H1 (cell line): ENCODE results near the gene ERMARD. TPM values are rescaled to one million over a fixed set of nuclear protein-coding genes. Genes with fewer than 3 reads are reported as not detected.

Source experiments
- CTCF ChIA-PET: fragments of 300-600 bp; sonication (Branson Sonifier 250); formaldehyde crosslinking; loops from one replicate; lab custom pipeline; 2021; ENCODE audit not compliant: partially characterized antibody; lab: Charles Lee
- POLR2A ChIA-PET: fragments of 300-600 bp; sonication (Branson Sonifier 250); formaldehyde crosslinking; loops from one replicate; lab custom pipeline; 2021; ENCODE audit warnings: inconsistent platforms; ENCODE audit not compliant: partially characterized antibody; lab: Charles Lee
- DNase-seq, 2 experiments: peaks; one replicate each; pipeline versions ENCODE4 v3.0.0 to v3.0.0-alpha.2; 2010 to 2022; ENCODE audit warnings: low spot score in 2 of 2, low read depth in 1 of 2, mixed read lengths in 1 of 2
- FAIRE-seq: peaks from 2 replicates; lab custom pipeline; 2011; peaks lifted over from hg19 to GRCh38; lab: Jason Lieb, UNC
- H2AFZ ChIP-seq: 2 replicates; pipeline ENCODE4 v1.8.1; 2012; ENCODE audit warnings: low read length, inconsistent platforms
- H2AK5ac ChIP-seq: 2 replicates; pipeline ENCODE4 v1.6.1; 2013; ENCODE audit warnings: low read depth, low read length
- H2BK120ac ChIP-seq: replicated peaks from 2 replicates; pipeline ENCODE3; 2013; ENCODE audit warnings: low read depth, low read length, inconsistent platforms
- H2BK12ac ChIP-seq: 2 replicates; pipeline ENCODE4 v1.6.1; 2013; ENCODE audit warnings: low read depth, low read length
- H2BK15ac ChIP-seq: 2 replicates; pipeline ENCODE4 v1.6.1; 2013; ENCODE audit warnings: low read length
- H2BK20ac ChIP-seq: 2 replicates; pipeline ENCODE4 v1.6.1; 2013; ENCODE audit warnings: low read length
- H2BK5ac ChIP-seq: 2 replicates; pipeline ENCODE4 v1.6.1; 2013; ENCODE audit warnings: low read depth, low read length
- H3K14ac ChIP-seq: 2 replicates; pipeline ENCODE4 v1.6.1; 2013; ENCODE audit warnings: inconsistent platforms; ENCODE audit not compliant: insufficient read length
- H3K18ac ChIP-seq: 2 replicates; pipeline ENCODE4 v1.6.1; 2013; ENCODE audit warnings: low read length; ENCODE audit errors: extremely low read depth
- H3K23ac ChIP-seq: 2 replicates; pipeline ENCODE4 v1.6.1; 2013; ENCODE audit warnings: inconsistent platforms; ENCODE audit not compliant: insufficient read length
- H3K23me2 ChIP-seq: 2 replicates; pipeline ENCODE4 v1.6.1; 2013; ENCODE audit warnings: low read depth, low read length
- H3K27ac ChIP-seq: 2 replicates; pipeline ENCODE4 v1.6.1; 2011; ENCODE audit warnings: low read depth, low read length, inconsistent platforms
- H3K27me3 ChIP-seq, 4 experiments: replicated peaks in 1 of 4; 1 replicate in 1 of 4; 2 replicates in 3 of 4; pipeline versions ENCODE4 v1.6.1 to v1.8.1; 2011 to 2013; ENCODE audit warnings: low read length in 3 of 4, mild to moderate bottlenecking in 3 of 4, inconsistent platforms in 2 of 4, mixed read lengths in 2 of 4, moderate library complexity in 1 of 4; ENCODE audit not compliant: control insufficient read depth in 3 of 4, insufficient read depth in 3 of 4; ENCODE audit errors: extremely low read depth in 1 of 4
- H3K36me3 ChIP-seq, 4 experiments: 2 replicates each; pipeline versions ENCODE4 v1.6.1 to v1.8.1; 2011 to 2013; ENCODE audit warnings: mild to moderate bottlenecking in 4 of 4, low read length in 3 of 4, moderate library complexity in 2 of 4, control low read depth in 1 of 4, inconsistent platforms in 1 of 4; ENCODE audit not compliant: insufficient read depth in 4 of 4, control insufficient read depth in 2 of 4
- H3K4ac ChIP-seq: replicated peaks from 2 replicates; pipeline ENCODE3; 2013; ENCODE audit warnings: low read length, low read depth, mixed read lengths, inconsistent platforms; ENCODE audit not compliant: insufficient read length
- H3K4me1 ChIP-seq, 4 experiments: replicated peaks in 1 of 4; 1 replicate in 1 of 4; 2 replicates in 3 of 4; pipeline versions ENCODE4 v1.6.1 to v1.8.1; 2011 to 2013; ENCODE audit warnings: low read length in 3 of 4, inconsistent platforms in 2 of 4, mixed read lengths in 1 of 4; ENCODE audit not compliant: insufficient read depth in 4 of 4, control insufficient read depth in 3 of 4
- H3K4me2 ChIP-seq, 2 experiments: 2 replicates each; pipeline versions ENCODE4 v1.6.1 to v1.8.1; 2011 to 2013; ENCODE audit warnings: low read depth in 2 of 2, low read length in 2 of 2, control low read depth in 1 of 2, inconsistent platforms in 1 of 2, mild to moderate bottlenecking in 1 of 2; ENCODE audit not compliant: insufficient read depth in 1 of 2
- H3K4me3 ChIP-seq, 4 experiments: fragments of 200-600, 300-600 bp in 1 of 4; sonication (generic), shearing (Covaris generic), sonication (Bioruptor Twin) in 1 of 4; 2 replicates each; pipeline versions ENCODE4 v1.5.1 to v1.8.1; 2011 to 2016; ENCODE audit warnings: low read length in 4 of 4, low read depth in 3 of 4, control low read depth in 2 of 4, inconsistent platforms in 2 of 4, mild to moderate bottlenecking in 2 of 4, mixed read lengths in 1 of 4, moderate library complexity in 1 of 4; ENCODE audit not compliant: insufficient read depth in 2 of 4; ENCODE audit errors: extremely low read depth in 1 of 4
- H3K56ac ChIP-seq: replicated peaks from 2 replicates; pipeline ENCODE3; 2013; ENCODE audit warnings: low read depth, mild to moderate bottlenecking, mixed read lengths, low read length, inconsistent platforms; ENCODE audit not compliant: insufficient read length
- H3K79me1 ChIP-seq: 2 replicates; pipeline ENCODE4 v1.6.1; 2013; ENCODE audit warnings: low read depth, low read length, control low read depth
- H3K79me2 ChIP-seq, 2 experiments: 2 replicates each; pipeline versions ENCODE4 v1.6.1 to v1.8.1; 2012 to 2013; ENCODE audit warnings: low read length in 2 of 2, mild to moderate bottlenecking in 2 of 2, inconsistent platforms in 1 of 2; ENCODE audit not compliant: insufficient read depth in 2 of 2, control insufficient read depth in 1 of 2
- H3K9ac ChIP-seq, 4 experiments: replicated peaks in 1 of 4; 1 replicate in 1 of 4; 2 replicates in 3 of 4; pipeline versions ENCODE4 v1.6.1 to v1.8.1; 2011 to 2013; ENCODE audit warnings: low read depth in 3 of 4, low read length in 3 of 4, control low read depth in 2 of 4, mild to moderate bottlenecking in 2 of 4, moderate library complexity in 2 of 4, inconsistent platforms in 1 of 4; ENCODE audit errors: extremely low read depth in 1 of 4
- H3K9me3 ChIP-seq, 2 experiments: 2 replicates each; pipeline versions ENCODE4 v1.6.1 to v1.8.1; 2012 to 2013; ENCODE audit warnings: mild to moderate bottlenecking in 2 of 2, moderate library complexity in 2 of 2, control low read depth in 1 of 2, inconsistent platforms in 1 of 2, low read depth in 1 of 2, low read length in 1 of 2, mixed read lengths in 1 of 2; ENCODE audit not compliant: insufficient read depth in 2 of 2
- H4K20me1 ChIP-seq, 2 experiments: replicated peaks in 1 of 2; 2 replicates each; pipeline versions ENCODE3 to v1.8.1; 2011 to 2013; ENCODE audit warnings: inconsistent platforms in 2 of 2, low read length in 2 of 2, mild to moderate bottlenecking in 1 of 2; ENCODE audit not compliant: insufficient read depth in 2 of 2, control insufficient read depth in 1 of 2
- H4K5ac ChIP-seq: 2 replicates; pipeline ENCODE4 v1.6.1; 2013; ENCODE audit warnings: low read length, low read depth, mixed read lengths, inconsistent platforms; ENCODE audit not compliant: insufficient read length
- H4K8ac ChIP-seq: 2 replicates; pipeline ENCODE4 v1.8.0; 2013; ENCODE audit warnings: mild to moderate bottlenecking, moderate library complexity, low read length, inconsistent platforms; ENCODE audit not compliant: insufficient read depth; ENCODE audit errors: extremely low read depth
- H4K91ac ChIP-seq: replicated peaks from 2 replicates; pipeline ENCODE3; 2013; ENCODE audit warnings: low read length, mixed read lengths, inconsistent platforms; ENCODE audit not compliant: insufficient read length
- HDAC6 ChIP-seq: IDR thresholded peaks from one replicate; pipeline ENCODE4 v1.7.1; 2012; ENCODE audit warnings: low read depth, mild to moderate bottlenecking, inconsistent platforms, low read length, moderate library complexity
- WGBS, 2 experiments: shearing (Covaris generic) in 1 of 2; methylation state at CpG; one replicate each; pipeline versions ENCODE4 v1.1.6 to v1.1.7; 2013 to 2015; ENCODE audit warnings: low lambda C conversion rate in 2 of 2, mixed read lengths in 2 of 2, inconsistent platforms in 1 of 2, low coverage in 1 of 2, missing lambda C conversion rate in 1 of 2; ENCODE audit not compliant: insufficient replicate concordance in 2 of 2, insufficient coverage in 1 of 2, insufficient read length in 1 of 2; ENCODE audit errors: extremely low coverage in 1 of 2, missing lambda C conversion rate in 1 of 2; 5-methylcytosine and 5-hydroxymethylcytosine counted together
- polyA plus RNA-seq, 7 experiments: library from polyadenylated mRNA; depleted of rRNA in 3 of 7; stranded (reverse) in 5 of 7; unstranded in 2 of 7; fragments of >200 nt in 5 of 7; fragments of 200-250 nt in 2 of 7; gene quantifications; 1 replicate in 5 of 7; 2 replicates in 1 of 7; 4 replicates in 1 of 7; pipeline versions ENCODE4 v1.2.1 to v1.2.3, GENCODE V29; 2011 to 2013; ENCODE audit warnings: missing spikeins in 2 of 7, mixed read lengths in 2 of 7
- total RNA-seq: library from RNA; stranded (reverse); fragmentation: NEBNext Ultra II Directional; extraction: Animal tissue kit (Norgen Biotek cat#: 25700); gene quantifications from 2 replicates; pipeline ENCODE4 v1.2.1, GENCODE V29; 2021

The ERMARD gene
- total and polyA plus RNA-seq, 2 of the 8 experiments (the other 6 are each of a cell fraction or from before 2014, with no cell fraction given) = 12.2 to 25.6 TPM

- no peak overlapping the region for H3K4me2 ChIP-seq
- no peak overlapping the region for H3K9ac ChIP-seq
- H3K79me2 ChIP-seq = no peaks in the 10 kb centered on the region
- no peak overlapping the region for H2BK5ac ChIP-seq
- H3K27me3 ChIP-seq = peaks cover 0 to 12% (median 4%) of the 10 kb centered on the region in 4 experiments; a peak in 4 of 7 replicates
- no peak overlapping the region for H3K23ac ChIP-seq
- no peak overlapping the region for H3K4me3 ChIP-seq
- no peak overlapping the region for H2AFZ ChIP-seq
- H3K18ac ChIP-seq = no peak overlapping the region
- H2BK15ac ChIP-seq = no peak overlapping the region
- H3K23me2 ChIP-seq = no peaks in the 10 kb centered on the region; the same call in 1 of the 2 replicates
- FAIRE-seq = no peak
- H2BK20ac ChIP-seq = no peak overlapping the region
- no peaks in the 10 kb centered on the region for H3K9me3 ChIP-seq
- peaks cover 0 to 2% of the 10 kb centered on the region in 2 experiments for H4K20me1 ChIP-seq
- H3K4me1 ChIP-seq = peaks cover 0 to 12% (median 4%) of the 10 kb centered on the region in 4 experiments; a peak in 5 of 7 replicates
- CTCF ChIA-PET = interaction anchor here (1.0 to 1.4 kb wide), 3 partner anchors 14 to 92 kb away, joined by 3 read pairs; no protein-coding TSS in a partner anchor
- no peak overlapping the region for H3K14ac ChIP-seq
- DNase-seq = peak in 1 of 2 experiments; percentile 20
- H3K79me1 ChIP-seq = no peaks in the 10 kb centered on the region
- H2AK5ac ChIP-seq = no peak overlapping the region
- H3K36me3 ChIP-seq = no peaks in the 10 kb centered on the region
- 81% methylated on average over 6 of the region's 6 CpGs; no CpG with 5 or more reads in 1 of the 2 experiments for WGBS, 2 experiments
- POLR2A ChIA-PET = no interaction called here
- H4K8ac ChIP-seq = no peak overlapping the region; the same call in 1 of the 2 replicates
- H2BK12ac ChIP-seq = no peak overlapping the region
- no peak overlapping the region for H3K27ac ChIP-seq
- H4K91ac ChIP-seq = no peak overlapping the region
- no peak overlapping the region for H2BK120ac ChIP-seq
- no peak overlapping the region for H4K5ac ChIP-seq
- H3K4ac ChIP-seq = no peak overlapping the region
- no peak overlapping the region for H3K56ac ChIP-seq
- TF ChIP-seq HDAC6 = no peak
Observed at GRCh38 chr6:169791721-169792131, 40.3 kb downstream of the ERMARD start.
